H54 (cell line): ENCODE data around the gene PVRIG.
"Not testable (repeated sequence)": the region's sequence is repeated elsewhere in the genome, so short reads cannot be mapped to it uniquely, and the experiment has no call there.

Experiments
- DNase-seq: peaks from one replicate; pipeline ENCODE4 v3.0.0; 2011; ENCODE audit warnings: low spot score, mixed read lengths; ENCODE audit not compliant: insufficient read length
- FAIRE-seq: peaks from 3 replicates; lab custom pipeline; 2011; peaks lifted over from hg19 to GRCh38; lab: Jason Lieb, UNC
- POLR2A ChIP-seq: IDR thresholded peaks from 2 replicates; pipeline ENCODE4 v1.6.1; 2011; ENCODE audit warnings: low read depth, mild to moderate bottlenecking, low read length

The PVRIG gene

GRCh38 chr7:100185726-100186125 lies 34.0 kb upstream of the PVRIG start:
- DNase-seq (no peak), FAIRE-seq (no peak)
- no peak for TF ChIP-seq POLR2A

DNA sequence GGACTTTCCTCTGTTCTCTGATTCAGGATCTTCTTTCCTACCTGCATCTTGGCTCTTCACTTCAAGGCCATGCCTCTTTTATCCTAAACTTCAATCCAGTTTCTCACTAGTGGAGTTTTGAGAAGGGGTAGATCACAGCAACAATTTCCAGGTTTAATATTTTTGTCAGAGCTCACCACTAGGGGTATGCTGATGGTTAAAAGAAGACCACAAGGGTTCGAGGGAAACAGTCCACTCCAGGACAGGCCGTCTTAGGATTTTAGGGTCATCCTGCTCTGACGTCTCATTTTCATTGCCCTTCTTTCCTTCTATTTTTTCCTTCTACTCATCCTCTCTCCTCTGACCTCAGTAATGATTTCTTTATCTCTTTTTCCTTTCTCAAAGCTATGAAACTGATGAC lies 30.7 kb upstream of the PVRIG start:
- DNase-seq (no peak), FAIRE-seq (no peak)
- TF ChIP-seq POLR2A = no peak

GRCh38 chr7:100190048-100190711 lies 29.6 kb upstream of the PVRIG start:
- no peak for TF ChIP-seq POLR2A
- DNase-seq = no peak
- no peak for FAIRE-seq

DNA sequence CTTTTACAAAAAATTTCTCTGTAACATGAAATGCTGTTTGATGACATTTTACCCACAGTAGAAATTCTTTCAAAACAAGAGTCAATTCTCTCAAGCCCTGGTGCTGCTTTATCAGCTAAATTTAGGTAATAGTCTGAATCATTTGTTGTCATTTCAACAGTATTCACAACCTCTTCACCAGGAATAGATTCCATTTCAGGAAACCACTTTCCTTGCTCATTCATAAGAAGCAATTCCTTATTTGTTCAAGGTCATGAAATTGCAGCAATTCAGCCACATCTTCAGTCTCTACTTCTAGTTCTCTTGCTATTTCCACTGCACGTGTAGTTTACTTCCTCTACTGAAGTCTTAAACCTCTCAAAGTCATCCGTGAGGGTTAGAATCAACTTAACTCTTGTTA lies 28.0 kb upstream of the PVRIG start:
- DNase-seq (no peak), FAIRE-seq (no peak)
- no peak for TF ChIP-seq POLR2A

DNA sequence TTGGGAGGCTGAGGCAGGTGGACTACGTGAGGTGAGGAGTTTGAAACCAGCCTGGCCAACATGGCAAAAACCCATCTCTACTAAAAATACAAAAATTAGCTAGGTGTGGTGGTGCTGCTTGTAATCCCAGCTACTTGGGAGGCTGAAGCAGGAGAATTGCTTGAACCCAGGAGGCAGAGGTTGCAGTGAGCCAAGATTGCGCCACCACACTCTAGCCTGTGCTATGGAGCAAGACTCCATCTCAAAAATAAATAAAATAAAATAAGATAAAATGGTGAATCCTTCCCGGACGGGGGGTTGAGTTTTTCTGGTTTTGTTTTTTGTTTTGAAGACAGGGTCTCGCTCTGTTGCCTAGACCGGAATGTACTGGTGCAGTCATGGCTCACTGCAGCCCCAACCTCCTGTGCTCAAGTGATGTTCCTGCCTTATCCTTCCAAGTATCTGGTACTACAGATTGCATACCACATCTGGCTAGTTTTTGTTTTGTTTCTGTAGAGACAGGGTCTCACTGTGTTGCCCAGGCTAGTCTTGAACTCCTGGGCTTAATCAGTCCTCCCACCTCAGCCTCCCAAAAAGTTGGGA lies 27.4 kb upstream of the PVRIG start:
- not testable (repeated sequence) for FAIRE-seq, DNase-seq

GRCh38 chr7:100192969-100193368 lies 26.8 kb upstream of the PVRIG start:
- no peak for FAIRE-seq

DNA sequence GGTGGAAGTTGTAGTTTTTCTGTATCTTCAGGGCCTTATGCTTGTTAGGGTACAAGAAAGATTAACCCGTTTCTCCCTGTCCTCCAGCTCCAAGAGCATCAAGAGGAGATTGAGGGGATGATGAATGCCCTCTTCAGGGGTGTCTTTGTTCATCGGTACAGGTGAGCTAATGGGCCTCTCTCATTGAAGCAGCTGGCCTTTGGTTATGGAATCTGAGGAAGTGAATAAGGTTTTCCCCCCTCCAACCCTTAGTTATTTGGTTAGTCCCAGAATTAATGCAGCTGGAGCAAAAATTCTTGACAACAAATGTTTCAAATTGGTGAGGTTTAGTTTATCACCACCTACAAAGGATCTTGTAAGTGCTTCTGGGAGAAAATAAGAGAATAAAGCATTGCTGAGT lies 24.5 kb upstream of the PVRIG start:
- FAIRE-seq (no peak), DNase-seq (no peak)

More at GRCh38 chr7:100192969-100193368, 26.8 kb upstream of the PVRIG start:
- DNase-seq = no peak
- no peak for TF ChIP-seq POLR2A

GRCh38 chr7:100195901-100196322 lies 23.8 kb upstream of the PVRIG start:
- not testable (repeated sequence) for FAIRE-seq, DNase-seq

More for the DNA sequence above, 24.5 kb upstream of the PVRIG start:
- TF ChIP-seq POLR2A = no peak

GRCh38 chr7:100198266-100198665 lies 21.5 kb upstream of the PVRIG start:
- no peak for FAIRE-seq
- DNase-seq = no peak
- TF ChIP-seq POLR2A = no peak

GRCh38 chr7:100200693-100201092 lies 19.1 kb upstream of the PVRIG start:
- DNase-seq (no peak), FAIRE-seq (no peak)
- no peak for TF ChIP-seq POLR2A

DNA sequence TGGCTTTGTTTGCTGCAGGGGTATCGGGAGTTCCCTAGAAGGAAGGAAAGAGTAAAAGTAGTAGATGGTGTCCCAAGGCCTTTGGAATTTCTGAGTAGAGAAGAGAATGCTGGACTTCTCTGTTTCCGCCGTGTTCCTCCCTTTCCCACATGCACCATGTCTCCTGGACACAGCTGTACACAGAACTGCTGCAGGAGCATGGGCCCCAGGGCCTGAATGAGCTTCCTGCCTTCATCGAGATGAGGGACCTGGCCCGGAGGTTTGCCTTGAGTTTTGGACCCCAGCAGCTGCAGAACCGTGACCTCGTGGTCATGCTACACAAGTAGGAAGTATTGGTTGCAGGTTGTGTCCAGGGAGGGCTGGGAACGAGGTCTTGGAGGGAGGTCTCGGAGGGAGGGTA lies 15.3 kb upstream of the PVRIG start:
- no peak for TF ChIP-seq POLR2A
- FAIRE-seq (no peak), DNase-seq (no peak)

DNA sequence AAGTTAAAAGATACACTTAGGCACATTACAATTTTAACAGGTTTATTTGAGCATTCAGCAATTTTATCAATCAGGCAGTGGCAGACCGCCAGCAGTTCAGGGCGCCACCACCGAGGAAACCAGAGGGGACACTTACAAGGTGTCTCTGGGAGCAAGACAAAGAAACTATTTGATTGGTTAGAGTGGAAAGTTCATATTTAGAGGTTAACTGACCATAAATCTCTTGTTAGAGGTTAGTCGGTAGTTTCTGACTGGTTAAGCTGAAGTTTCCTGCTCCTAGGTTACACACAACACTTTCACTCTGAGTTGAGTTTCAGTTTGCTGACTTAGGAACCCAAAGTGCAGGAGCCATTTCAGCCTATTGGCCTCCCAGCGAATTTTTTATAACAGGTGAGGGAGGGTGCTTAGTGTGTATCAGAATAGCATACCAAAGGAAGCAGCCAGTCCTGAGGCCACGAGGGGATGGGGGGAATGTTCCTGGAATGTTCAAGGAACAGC lies 10.8 kb upstream of the PVRIG start:
- TF ChIP-seq POLR2A = no peak
- FAIRE-seq = no peak
- DNase-seq = no peak

DNA sequence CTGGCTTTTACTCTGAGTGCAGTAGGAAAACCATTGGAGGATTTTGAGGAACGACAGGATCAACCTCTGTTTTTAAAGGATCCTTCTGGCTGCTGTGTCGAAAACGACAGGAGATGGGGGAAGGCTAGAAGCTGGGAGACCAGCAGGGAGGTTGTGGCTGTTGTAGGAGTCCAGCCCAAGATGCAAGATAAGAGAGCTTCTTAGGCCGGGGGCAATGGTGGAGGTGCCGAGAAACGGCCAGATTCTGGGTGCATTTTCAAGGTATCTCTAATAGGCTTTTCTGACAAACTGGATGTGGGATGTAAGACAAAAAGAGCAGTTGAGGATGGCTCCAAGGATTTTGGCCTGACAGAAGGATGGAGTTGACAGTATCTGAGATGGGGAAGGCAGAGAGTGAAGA lies 10.3 kb upstream of the PVRIG start:
- FAIRE-seq = no peak
- DNase-seq = no peak
- no peak for TF ChIP-seq POLR2A

DNA sequence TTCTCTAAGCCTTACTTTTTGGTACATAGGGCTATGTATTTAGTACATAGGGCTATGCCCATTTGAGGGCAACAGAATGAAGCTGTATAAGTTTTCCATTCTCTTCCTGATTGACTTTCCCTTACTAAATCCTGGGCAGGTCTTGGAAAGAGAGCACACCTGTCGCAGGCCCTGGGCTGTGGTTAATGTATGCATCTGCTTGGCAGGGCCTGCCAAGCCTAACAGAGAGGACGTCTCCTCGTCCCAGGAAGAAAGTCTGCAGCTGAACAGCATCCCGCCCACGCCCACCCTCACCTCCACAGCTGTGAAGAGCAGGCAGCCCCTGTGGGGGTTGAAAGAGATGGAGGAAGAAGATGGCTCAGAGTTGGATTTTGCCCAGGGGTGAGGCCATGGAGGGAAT lies 8.9 kb upstream of the PVRIG start:
- TF ChIP-seq POLR2A = no peak
- FAIRE-seq (no peak), DNase-seq (no peak)

- FAIRE-seq = no peak
- no peak for DNase-seq
- TF ChIP-seq POLR2A = no peak
Observed at GRCh38 chr7:100211342-100211780, 8.4 kb upstream of the PVRIG start.
